MCF 10A (cell line): ENCODE measurements around the gene ANKRD28. TPM values are rescaled to one million over a fixed set of nuclear protein-coding genes. Genes with fewer than 3 reads are reported as not detected.
"Not testable (repeated sequence)": the region's sequence is repeated elsewhere in the genome, so short reads cannot be mapped to it uniquely, and the experiment has no call there.

ENCODE experiments used
- BruUV-seq: library from RNA; stranded (reverse); fragments of 400-500 nt; replicated peaks from 2 replicates; lab custom pipeline; 2021; lab: Mats Ljungman, UMichigan
- CTCF ChIA-PET: fragments of 300-600 bp; sonication (Branson Sonifier 250); formaldehyde crosslinking; extraction: SDS; loops from one replicate; lab custom pipeline; 2021; ENCODE audit warnings: antibody characterized with exemption, inconsistent platforms; lab: Yijun Ruan, JAX
- POLR2A ChIA-PET: fragments of 300-600, 350-650 bp; sonication (Branson Sonifier 250); formaldehyde crosslinking; extraction: SDS; loops from one replicate; lab custom pipeline; 2020; ENCODE audit warnings: antibody characterized with exemption, inconsistent platforms; lab: Yijun Ruan, JAX
- DNase-seq: peaks from one replicate; pipeline ENCODE4 v3.0.0-alpha.2; 2018; ENCODE audit not compliant: unreplicated experiment
- H3K27ac Mint-ChIP-seq: one replicate; pipeline ENCODE4 v1.8.0; 2022; ENCODE audit warnings: mild to moderate bottlenecking, low read depth, mixed read lengths; ENCODE audit not compliant: unreplicated experiment
- H3K27me3 Mint-ChIP-seq: one replicate; pipeline ENCODE4 v1.8.0; 2022; ENCODE audit warnings: mixed read lengths; ENCODE audit not compliant: insufficient read depth, unreplicated experiment
- H3K36me3 Mint-ChIP-seq: one replicate; pipeline ENCODE4 v1.8.0; 2022; ENCODE audit warnings: mild to moderate bottlenecking, moderate library complexity, mixed read lengths; ENCODE audit not compliant: insufficient read depth, unreplicated experiment
- H3K4me1 Mint-ChIP-seq: one replicate; pipeline ENCODE4 v1.8.0; 2022; ENCODE audit warnings: mixed read lengths; ENCODE audit not compliant: insufficient read depth, unreplicated experiment
- H3K4me3 Mint-ChIP-seq: one replicate; pipeline ENCODE4 v1.8.0; 2022; ENCODE audit warnings: mild to moderate bottlenecking, moderate library complexity, mixed read lengths; ENCODE audit not compliant: unreplicated experiment
- H3K9me3 Mint-ChIP-seq: one replicate; pipeline ENCODE4 v1.8.0; 2022; ENCODE audit warnings: mixed read lengths; ENCODE audit not compliant: unreplicated experiment
- intact Hi-C: fragments of 100-400 bp; cut with micrococcal nuclease; formaldehyde crosslinking; loops from 2 replicates; pipeline ENCODE4 v1.14.1; 2022
- total RNA-seq: library from RNA; stranded (reverse); gene quantifications from 2 replicates; pipeline ENCODE4 v1.2.3, GENCODE V29; 2022
- TF ChIP-seq, protein P1 (sequence below): fragments of 200-600 bp; IDR thresholded peaks from one replicate; pipeline ENCODE4 v1.8.0; 2022; ENCODE audit warnings: antibody characterized with exemption, mild to moderate bottlenecking; ENCODE audit not compliant: unreplicated experiment

The ANKRD28 gene
- total RNA-seq, 1 experiment from 2014 or later = 79.0 TPM

GRCh38 chr3:15750879-15751278 lies 46.9 kb downstream of the ANKRD28 start:
- DNase-seq = no peak
- H3K27ac Mint-ChIP-seq = no peak overlapping the region
- intact Hi-C loops = no loop called here
- BruUV-seq = no TSS peak
- peaks cover 24% of the 10 kb centered on the region for H3K4me1 Mint-ChIP-seq
- ChIA-PET CTCF (interaction anchor here (0.5 kb wide), 1 partner anchor 121 kb away, joined by 3 read pairs; no protein-coding TSS in a partner anchor), POLR2A (interaction anchor here (1.1 to 1.9 kb wide), 3 partner anchors 9 to 19 kb away, joined by 5 to 11 read pairs (median 5); no protein-coding TSS in a partner anchor)
- no peak overlapping the region for H3K4me3 Mint-ChIP-seq
- TF ChIP-seq, protein P1, sequence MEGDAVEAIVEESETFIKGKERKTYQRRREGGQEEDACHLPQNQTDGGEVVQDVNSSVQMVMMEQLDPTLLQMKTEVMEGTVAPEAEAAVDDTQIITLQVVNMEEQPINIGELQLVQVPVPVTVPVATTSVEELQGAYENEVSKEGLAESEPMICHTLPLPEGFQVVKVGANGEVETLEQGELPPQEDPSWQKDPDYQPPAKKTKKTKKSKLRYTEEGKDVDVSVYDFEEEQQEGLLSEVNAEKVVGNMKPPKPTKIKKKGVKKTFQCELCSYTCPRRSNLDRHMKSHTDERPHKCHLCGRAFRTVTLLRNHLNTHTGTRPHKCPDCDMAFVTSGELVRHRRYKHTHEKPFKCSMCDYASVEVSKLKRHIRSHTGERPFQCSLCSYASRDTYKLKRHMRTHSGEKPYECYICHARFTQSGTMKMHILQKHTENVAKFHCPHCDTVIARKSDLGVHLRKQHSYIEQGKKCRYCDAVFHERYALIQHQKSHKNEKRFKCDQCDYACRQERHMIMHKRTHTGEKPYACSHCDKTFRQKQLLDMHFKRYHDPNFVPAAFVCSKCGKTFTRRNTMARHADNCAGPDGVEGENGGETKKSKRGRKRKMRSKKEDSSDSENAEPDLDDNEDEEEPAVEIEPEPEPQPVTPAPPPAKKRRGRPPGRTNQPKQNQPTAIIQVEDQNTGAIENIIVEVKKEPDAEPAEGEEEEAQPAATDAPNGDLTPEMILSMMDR = no peak
- peaks cover 64% of the 10 kb centered on the region for H3K36me3 Mint-ChIP-seq
- no peaks in the 10 kb centered on the region for H3K27me3 Mint-ChIP-seq
- H3K9me3 Mint-ChIP-seq = no peaks in the 10 kb centered on the region

DNA sequence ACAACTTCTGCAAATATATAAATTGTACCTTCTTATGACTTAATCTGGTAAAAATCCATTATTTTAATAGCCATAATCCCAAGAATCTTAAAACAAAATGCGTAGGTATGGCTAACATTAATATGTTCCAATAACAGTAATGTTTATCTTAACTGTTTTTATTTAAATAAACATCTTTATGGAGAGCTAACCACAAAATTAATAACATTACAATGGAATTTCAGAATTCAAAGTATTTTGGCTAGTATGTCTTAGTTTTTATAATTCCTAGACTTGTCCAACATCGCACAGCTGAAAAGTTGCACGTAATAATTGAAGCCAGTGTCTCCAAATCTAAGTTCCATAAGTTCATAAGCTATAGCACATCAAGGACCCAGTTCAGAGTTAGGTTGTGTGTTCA lies 47.6 kb downstream of the ANKRD28 start:
- POLR2A ChIA-PET = interaction anchor here (0.8 to 1.9 kb wide), 4 partner anchors 9 to 55 kb away, joined by 4 to 11 read pairs (median 5); no protein-coding TSS in a partner anchor
- H3K4me1 Mint-ChIP-seq = peaks cover 24% of the 10 kb centered on the region
- intact Hi-C loops = no loop called here

GRCh38 chr3:15745896-15746295 lies 51.9 kb downstream of the ANKRD28 start:
- H3K4me3 Mint-ChIP-seq, H3K4me1 Mint-ChIP-seq, intact Hi-C loops, H3K27ac Mint-ChIP-seq, H3K27me3 Mint-ChIP-seq, POLR2A ChIA-PET, CTCF ChIA-PET, BruUV-seq, DNase-seq, H3K9me3 Mint-ChIP-seq: not testable (repeated sequence)
- H3K36me3 Mint-ChIP-seq = peaks cover 84% of the 10 kb centered on the region

More for the DNA sequence above, 47.6 kb downstream of the ANKRD28 start:
- TF ChIP-seq, protein P1 = no peak
- Mint-ChIP-seq H3K9me3 (no peaks in the 10 kb centered on the region), H3K4me3 (no peak overlapping the region), H3K36me3 (peaks cover 70% of the 10 kb centered on the region), H3K27me3 (no peaks in the 10 kb centered on the region), H3K27ac (no peak overlapping the region)
- BruUV-seq = no TSS peak
- DNase-seq = no peak
- CTCF ChIA-PET = interaction anchor here (1.1 kb wide), 1 partner anchor 9 kb away, joined by 5 read pairs; no protein-coding TSS in a partner anchor

DNA sequence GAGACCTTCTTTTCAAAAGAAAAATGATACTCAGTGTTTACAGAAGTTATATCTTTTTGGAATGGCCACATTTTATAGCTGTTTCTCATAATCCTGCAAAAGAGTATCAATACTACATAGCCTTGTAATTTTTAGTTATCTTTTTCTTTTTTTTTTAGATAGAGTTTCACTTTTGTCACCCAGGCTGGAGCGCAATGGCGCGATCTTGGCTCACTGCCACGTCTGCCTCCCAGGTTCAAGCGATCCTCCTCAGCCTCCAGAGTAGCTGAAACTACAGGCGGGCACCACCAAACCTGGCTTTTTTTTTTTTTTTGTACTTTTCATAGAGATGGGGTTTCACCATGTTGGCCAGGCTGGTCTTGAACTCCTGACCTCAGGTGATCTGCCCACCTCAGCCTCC lies 53.6 kb downstream of the ANKRD28 start:
- intact Hi-C loops = no loop called here
- H3K4me1 Mint-ChIP-seq = peaks cover 6% of the 10 kb centered on the region
- H3K27ac Mint-ChIP-seq = no peak overlapping the region
- no peak overlapping the region for H3K4me3 Mint-ChIP-seq
- no TSS peak for BruUV-seq
- TF ChIP-seq, protein P1 = no peak
- H3K36me3 Mint-ChIP-seq = peaks cover 85% of the 10 kb centered on the region
- H3K27me3 Mint-ChIP-seq = no peaks in the 10 kb centered on the region
- POLR2A ChIA-PET = interaction anchor here (0.8 to 1.3 kb wide), 4 partner anchors 11 to 25 kb away, joined by 3 read pairs; no protein-coding TSS in a partner anchor
- CTCF ChIA-PET = interaction anchor here (0.7 kb wide), 1 partner anchor 804 kb away, joined by 3 read pairs; no protein-coding TSS in a partner anchor
- H3K9me3 Mint-ChIP-seq = no peaks in the 10 kb centered on the region
- DNase-seq = no peak
